ENCODE results near the gene GATA5.

GRCh38 chr20:62480318-62480717 lies 4.5 kb upstream of the GATA5 start:
- TF ChIP-seq POLR2AphosphoS5 (IDR thresholded peaks at IDR 0.05) = no peak
- TF ChIP-seq POLR2A (IDR thresholded peaks at IDR 0.05) = no peak
